Coronary artery (tissue), 2 donors: Measurements from ENCODE around the gene AUTS2.
A peak's percentile ranks its signal among the peaks of the same experiment; 100 is the strongest.

Source experiments
- DNase-seq: peaks from one replicate; pipeline ENCODE4 v3.0.0-alpha.2; 2017; ENCODE audit warnings: low spot score
- H3K27ac ChIP-seq, 2 donors: fragments of 200-600 bp; sonication (generic); one replicate each; pipeline ENCODE4 v1.5.1; 2016 to 2019
- H3K4me3 ChIP-seq: fragments of 200-600 bp; sonication (generic); 2 replicates; pipeline ENCODE4 v1.5.1; 2016; ENCODE audit warnings: mild to moderate bottlenecking, moderate library complexity
- TF ChIP-seq, protein P1 (sequence below): fragments of 200-600 bp; sonication (generic); IDR thresholded peaks from one replicate; pipeline ENCODE4 v1.5.1; 2019; ENCODE audit warnings: antibody characterized with exemption

The AUTS2 gene

DNA sequence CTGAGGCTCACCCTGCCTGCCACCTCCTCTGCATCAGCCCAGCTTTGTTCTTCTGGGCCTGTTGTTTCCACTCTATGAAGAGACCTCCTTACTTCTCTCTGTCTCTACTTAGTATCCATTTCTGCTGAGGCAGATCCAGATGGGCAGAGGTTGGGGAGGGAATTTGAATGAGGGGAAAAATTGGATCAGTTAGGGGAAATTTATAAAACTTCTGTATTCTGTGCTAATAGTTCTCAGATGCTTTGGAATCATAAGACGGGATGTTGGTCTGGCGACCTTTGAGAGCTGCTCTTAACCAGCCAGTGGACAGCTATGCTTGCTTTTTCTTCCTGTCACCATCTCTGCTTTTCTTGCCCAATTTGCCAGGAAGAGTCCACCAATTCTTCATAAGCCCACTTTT, 55.5 kb downstream of the AUTS2 start:
- no peak for DNase-seq
- no peak overlapping the region for H3K4me3 ChIP-seq
- no peak overlapping the region for H3K27ac ChIP-seq
- TF ChIP-seq, protein P1, sequence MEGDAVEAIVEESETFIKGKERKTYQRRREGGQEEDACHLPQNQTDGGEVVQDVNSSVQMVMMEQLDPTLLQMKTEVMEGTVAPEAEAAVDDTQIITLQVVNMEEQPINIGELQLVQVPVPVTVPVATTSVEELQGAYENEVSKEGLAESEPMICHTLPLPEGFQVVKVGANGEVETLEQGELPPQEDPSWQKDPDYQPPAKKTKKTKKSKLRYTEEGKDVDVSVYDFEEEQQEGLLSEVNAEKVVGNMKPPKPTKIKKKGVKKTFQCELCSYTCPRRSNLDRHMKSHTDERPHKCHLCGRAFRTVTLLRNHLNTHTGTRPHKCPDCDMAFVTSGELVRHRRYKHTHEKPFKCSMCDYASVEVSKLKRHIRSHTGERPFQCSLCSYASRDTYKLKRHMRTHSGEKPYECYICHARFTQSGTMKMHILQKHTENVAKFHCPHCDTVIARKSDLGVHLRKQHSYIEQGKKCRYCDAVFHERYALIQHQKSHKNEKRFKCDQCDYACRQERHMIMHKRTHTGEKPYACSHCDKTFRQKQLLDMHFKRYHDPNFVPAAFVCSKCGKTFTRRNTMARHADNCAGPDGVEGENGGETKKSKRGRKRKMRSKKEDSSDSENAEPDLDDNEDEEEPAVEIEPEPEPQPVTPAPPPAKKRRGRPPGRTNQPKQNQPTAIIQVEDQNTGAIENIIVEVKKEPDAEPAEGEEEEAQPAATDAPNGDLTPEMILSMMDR = no peak

DNA sequence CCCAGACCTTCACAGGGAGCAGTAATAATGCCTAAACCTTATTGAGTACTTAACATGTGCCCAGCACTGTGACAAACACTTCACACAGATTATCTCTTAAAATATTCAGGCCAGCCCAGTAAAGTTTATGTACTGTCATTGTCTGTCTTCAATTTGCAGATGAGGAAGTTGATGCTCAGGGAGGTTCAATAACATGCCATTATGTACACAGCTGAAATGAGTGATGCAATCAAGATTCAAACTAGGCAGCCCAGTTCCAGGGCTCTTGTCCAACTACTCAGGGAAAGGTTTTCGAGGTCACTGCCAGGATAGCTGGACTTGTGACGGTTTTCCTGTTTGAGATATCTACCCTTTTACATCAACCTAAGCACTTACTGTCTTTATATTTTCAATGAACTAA, 56.1 kb downstream of the AUTS2 start:
- H3K4me3 ChIP-seq = no peak overlapping the region
- TF ChIP-seq, protein P1 = no peak
- peak overlapping the region in 1 of 2 donors; percentile 20 for H3K27ac ChIP-seq
- no peak for DNase-seq

DNA sequence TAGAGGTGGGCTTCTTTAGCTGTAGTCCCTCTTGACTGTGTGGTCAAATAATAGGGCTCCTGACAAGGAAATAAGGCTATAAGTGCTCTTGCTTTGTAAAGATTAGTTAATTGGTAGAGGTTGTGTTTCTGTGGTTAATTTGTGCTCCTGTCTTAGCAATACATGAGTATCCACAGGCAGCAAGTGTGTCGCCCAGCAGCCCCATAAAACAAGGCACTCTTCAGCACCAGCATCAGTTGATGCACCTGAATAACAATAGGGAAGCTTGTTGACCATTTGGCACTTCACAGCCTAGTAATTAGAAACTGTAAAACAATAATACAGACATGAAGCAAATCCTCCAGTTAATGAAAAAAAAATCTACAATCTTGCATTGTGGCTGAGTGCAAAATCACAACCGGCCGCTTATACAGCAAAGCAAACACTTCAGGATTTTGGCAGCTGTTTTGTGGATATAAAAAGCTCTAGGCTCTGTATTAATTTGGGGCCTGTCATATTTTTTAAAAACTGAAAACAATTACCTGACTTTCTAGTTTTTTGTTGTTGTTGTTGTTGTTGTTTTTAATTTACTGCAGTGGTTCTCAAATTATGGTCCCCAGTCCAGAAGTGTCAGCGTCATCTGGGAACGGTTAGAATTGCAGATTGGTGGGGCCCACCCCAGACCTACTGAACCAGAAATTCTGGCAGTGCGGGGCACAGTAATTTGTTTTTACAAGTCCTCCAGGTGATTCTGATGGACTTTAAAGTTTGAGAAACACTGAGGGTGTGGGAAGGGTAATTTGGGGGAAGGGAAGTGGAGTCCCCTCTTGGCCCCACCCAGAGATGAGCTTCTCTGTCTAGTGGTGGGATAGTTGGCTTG, 56.8 kb downstream of the AUTS2 start:
- no peak overlapping the region for H3K4me3 ChIP-seq
- DNase-seq = no peak
- H3K27ac ChIP-seq = no peak overlapping the region
- TF ChIP-seq, protein P1 = no peak

DNA sequence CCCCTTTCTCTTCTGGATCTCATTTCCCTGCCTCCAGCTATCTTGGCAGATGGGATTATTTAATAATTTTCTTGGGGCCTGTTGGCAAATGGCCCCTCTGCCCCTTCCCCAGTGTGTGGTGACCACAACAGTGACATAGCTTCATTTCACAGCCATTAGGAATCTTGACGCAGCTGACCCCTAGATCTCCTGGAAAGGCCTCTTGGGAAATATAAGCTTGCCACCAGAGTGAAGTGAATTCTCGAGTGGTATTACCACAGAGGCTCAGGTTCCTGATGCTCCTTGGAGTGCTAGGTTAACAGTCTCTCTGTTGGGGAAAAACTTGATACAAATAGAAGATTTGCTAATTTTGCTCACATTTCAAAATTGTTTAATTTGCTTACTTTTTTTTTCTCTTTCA, 57.8 kb downstream of the AUTS2 start:
- Histone ChIP-seq H3K4me3 (no peak overlapping the region), H3K27ac (no peak overlapping the region)
- DNase-seq = no peak
- TF ChIP-seq, protein P1 = no peak

DNA sequence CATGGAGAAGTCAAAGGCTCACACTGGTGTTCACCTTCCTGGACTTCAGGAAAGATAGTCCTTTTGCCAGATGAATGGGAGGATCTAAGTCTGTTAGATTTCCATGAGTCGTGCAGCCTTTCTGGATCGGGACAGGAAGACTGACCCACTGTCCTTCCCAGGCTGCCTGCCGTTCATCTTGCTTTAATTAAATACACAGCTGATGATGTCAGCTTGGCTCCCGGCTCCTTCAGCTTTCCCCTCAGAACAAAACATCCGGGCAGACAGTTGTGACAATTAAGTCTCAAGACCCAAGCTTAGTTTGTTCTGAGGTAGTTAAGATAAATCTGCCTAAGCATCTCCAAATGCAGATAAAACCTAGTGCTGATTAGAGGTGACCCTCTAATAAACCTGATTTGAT, 58.6 kb downstream of the AUTS2 start:
- no peak for DNase-seq
- TF ChIP-seq, protein P1 = no peak
- H3K27ac ChIP-seq = no peak overlapping the region
- no peak overlapping the region for H3K4me3 ChIP-seq

DNA sequence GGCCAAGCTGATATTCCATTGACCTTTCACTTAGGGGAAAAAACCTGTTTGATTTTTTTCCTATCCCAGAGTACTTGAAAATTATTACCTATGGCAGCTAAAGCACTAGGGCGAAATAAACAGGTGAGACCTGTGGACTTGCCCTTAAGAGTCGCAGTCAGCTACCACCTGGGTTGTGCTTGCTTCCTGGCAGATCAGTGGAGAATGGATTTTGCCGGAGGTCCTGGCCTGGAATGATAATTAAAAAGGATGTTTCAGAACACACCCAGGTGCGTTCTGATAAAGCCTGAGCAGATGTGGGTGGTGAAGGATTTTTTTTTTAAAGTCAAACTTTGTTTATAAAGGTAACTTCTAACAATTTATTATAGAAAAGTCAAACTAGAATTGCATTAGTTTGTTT, 59.1 kb downstream of the AUTS2 start:
- H3K27ac ChIP-seq = no peak overlapping the region
- DNase-seq = no peak
- TF ChIP-seq, protein P1 = no peak
- H3K4me3 ChIP-seq = no peak overlapping the region

DNA sequence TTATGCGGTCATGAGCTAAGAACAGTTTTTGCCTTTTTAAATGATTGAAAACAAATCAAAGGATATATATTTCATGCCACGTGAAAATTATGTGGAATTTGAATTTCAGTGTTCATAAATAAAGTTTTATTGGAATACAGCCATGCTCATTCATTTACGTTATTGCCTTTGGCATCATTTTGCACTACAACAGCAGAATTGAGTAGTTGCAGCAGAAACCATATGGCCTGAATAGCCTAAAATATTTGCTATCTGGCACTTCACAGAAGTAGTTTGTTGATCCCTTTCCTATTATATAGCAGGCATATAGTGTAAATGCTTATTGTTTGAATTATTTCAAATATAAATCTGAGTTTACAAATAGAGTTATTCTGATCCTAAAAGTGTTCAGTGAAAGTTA, 59.7 kb downstream of the AUTS2 start:
- DNase-seq = no peak
- TF ChIP-seq, protein P1 = no peak
- Histone ChIP-seq H3K4me3 (no peak overlapping the region), H3K27ac (no peak overlapping the region)
